GM13977 (cell line): ENCODE data around the gene CLDND2.

Experiments
- DNase-seq: peaks from one replicate; pipeline ENCODE4 v3.0.0; 2012; ENCODE audit warnings: low spot score
- in situ Hi-C: fragments of 300-500 bp; cut with MboI; formaldehyde crosslinking; loops from one replicate; pipeline ENCODE4 v1.12.0; 2022; ENCODE audit warnings: low sequenced_read_pairs, low pct_unique_long_range_greater_than_20kb, mixed read lengths, inconsistent platforms; ENCODE audit not compliant: unreplicated experiment
- TF ChIP-seq, protein P1 (sequence below): IDR thresholded peaks from 2 replicates; pipeline ENCODE4 v1.5.1; 2012; ENCODE audit warnings: mild to moderate bottlenecking, control low read depth; ENCODE audit not compliant: insufficient read depth; ENCODE audit errors: extremely low read depth, missing control alignments

CLDND2 gene

DNA sequence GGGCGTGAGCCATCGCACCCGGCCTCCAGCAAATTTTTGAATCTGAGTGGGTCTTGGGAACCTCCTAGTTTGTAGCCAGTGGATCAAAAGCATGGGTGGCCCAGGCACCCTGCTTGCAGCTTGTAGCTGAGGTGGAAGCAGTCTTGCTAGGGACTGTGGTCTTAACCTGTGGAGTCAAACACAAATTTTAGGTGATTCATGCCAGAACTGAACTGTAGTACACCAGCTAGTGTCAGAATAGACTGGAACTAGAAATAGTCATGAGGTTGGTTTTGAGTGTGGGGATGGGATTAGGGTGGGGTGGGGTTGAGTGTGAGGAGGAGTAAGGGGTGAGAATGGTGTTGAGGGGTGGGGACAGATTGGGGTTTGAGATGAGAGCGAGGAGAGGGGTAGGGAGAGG, 13.2 kb upstream of the CLDND2 start:
- DNase-seq, result no peak
- in situ Hi-C loops, result no loop called here
- TF ChIP-seq, protein P1, sequence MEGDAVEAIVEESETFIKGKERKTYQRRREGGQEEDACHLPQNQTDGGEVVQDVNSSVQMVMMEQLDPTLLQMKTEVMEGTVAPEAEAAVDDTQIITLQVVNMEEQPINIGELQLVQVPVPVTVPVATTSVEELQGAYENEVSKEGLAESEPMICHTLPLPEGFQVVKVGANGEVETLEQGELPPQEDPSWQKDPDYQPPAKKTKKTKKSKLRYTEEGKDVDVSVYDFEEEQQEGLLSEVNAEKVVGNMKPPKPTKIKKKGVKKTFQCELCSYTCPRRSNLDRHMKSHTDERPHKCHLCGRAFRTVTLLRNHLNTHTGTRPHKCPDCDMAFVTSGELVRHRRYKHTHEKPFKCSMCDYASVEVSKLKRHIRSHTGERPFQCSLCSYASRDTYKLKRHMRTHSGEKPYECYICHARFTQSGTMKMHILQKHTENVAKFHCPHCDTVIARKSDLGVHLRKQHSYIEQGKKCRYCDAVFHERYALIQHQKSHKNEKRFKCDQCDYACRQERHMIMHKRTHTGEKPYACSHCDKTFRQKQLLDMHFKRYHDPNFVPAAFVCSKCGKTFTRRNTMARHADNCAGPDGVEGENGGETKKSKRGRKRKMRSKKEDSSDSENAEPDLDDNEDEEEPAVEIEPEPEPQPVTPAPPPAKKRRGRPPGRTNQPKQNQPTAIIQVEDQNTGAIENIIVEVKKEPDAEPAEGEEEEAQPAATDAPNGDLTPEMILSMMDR, result no peak

DNA sequence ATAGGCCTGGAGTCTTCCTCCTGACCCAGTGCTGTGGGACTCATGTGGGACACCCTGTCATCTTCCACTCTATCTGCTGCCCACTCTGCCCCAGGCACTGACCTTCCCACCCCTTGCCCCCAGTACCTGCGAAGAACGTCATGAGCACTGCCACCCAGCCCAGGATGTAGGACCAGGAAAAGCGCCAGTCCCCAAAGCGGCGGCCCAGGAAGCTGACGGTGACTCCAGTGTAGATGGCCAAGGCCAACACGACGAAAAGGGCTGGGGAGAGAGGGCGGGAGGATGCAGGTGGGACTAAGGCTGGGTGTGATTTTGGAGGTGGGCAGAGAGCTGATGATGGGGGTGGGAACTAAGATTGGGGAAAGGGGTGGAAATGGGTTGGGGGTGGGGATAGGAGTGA, 11.6 kb upstream of the CLDND2 start:
- TF ChIP-seq, protein P1, result no peak
- in situ Hi-C loops, result no loop called here

DNA sequence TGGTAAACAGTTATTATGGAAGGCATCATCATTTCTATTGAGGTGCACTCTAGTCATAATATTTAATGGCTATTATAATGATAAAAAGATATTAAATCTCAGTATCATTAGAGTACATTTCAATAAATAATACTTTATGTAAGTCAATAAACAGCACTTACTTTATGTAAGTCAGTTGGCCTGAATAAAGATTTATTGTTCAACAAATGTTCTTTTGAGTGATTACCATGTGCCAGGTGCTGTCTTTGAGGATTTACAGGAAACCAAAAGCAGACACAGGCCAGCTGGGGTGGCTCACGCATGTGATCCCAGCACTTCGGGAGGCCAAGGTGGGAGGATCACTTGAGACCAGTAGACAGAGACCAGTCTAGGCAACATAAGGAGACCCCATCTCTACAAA, 8.6 kb upstream of the CLDND2 start:
- no peak for DNase-seq
- in situ Hi-C loops, result no loop called here
- TF ChIP-seq, protein P1, result no peak

More for the DNA sequence above, 11.6 kb upstream of the CLDND2 start:
- no peak for DNase-seq

DNA sequence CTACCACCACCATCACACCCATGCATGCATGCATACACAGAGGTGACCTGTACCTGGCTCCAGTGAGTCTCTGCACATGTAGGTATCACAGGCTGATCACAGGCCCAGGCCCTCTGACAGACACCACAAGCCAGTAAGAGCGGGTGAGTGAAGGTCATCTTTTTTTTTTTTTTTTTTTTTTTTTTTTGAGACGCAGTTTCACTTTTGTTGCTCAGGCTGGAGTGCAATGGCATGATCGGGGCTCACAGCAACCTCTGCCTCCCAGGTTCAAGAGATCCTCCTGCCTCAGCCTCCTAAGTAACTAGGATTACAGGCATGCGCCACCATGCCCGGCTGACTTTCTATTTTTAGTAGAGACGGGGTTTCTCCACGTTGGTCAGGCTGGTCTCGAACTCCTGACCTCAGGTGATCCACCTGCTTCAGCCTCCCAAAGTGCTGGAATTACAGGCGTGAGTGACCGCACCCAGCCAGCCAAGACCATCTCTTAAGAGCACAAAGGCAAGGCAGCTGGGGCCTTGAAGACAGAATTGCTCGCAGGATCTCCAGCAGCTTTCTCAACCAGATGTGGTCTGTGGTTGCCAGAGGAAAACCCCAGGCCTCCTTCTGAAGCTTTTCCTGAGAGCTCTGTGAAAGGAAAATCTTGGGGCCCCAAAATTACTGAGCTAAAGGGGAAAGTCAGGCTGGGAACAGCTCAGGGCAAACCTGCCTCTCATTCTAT, 6.9 kb upstream of the CLDND2 start:
- TF ChIP-seq, protein P1, result no peak
- DNase-seq, result peak; percentile 68
- in situ Hi-C loops, result no loop called here

DNA sequence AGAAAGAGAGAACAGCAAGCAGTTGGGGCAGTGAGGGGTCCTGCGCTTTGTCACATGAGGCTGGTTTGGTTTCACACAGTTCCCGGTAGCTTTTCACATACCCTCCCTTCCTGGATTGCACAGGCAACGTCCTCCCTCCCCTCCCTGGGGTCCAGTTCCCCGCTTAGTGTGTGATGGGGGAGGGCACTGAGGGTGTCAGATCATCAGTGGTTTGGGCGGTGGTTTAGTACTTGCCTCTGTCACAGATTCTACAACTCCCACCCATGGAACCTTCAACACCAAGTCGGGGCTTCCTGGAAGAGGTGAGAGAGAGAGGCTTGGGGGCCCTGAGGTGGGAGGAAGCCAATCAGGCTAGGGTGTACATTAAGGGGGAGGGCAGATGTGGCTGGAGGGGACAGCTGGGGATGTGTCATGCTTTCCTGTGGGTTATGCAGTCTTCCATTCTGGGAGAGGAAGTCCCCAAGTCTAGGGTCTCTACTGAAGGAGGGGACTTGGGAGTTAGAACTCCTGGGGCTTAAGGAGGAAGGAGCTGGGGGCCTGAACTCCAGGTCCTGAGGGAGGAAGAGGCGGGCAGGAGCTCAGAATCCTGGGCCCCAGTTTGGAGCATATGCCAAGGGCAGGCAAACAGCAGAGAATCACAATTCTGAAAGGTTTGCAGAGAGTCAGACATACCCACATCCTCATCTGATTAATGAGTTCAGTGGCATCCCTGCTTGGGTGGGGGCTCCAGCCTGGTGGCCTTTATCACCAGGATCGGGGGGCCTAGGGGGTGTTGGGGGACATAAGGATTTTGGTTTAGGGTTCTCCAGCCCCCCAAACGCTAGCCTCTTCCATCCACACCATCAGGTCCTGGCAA, 4.1 kb upstream of the CLDND2 start, which contains the start of gene NKG7:
TSS of gene NKG7 (minus strand) at position 6 of the 856 bp plus-strand sequence. CDS start 119 bp downstream, outside the sequence.
- DNase-seq, result peak; percentile 68
- TF ChIP-seq, protein P1, result no peak
- in situ Hi-C loops, result no loop called here

DNA sequence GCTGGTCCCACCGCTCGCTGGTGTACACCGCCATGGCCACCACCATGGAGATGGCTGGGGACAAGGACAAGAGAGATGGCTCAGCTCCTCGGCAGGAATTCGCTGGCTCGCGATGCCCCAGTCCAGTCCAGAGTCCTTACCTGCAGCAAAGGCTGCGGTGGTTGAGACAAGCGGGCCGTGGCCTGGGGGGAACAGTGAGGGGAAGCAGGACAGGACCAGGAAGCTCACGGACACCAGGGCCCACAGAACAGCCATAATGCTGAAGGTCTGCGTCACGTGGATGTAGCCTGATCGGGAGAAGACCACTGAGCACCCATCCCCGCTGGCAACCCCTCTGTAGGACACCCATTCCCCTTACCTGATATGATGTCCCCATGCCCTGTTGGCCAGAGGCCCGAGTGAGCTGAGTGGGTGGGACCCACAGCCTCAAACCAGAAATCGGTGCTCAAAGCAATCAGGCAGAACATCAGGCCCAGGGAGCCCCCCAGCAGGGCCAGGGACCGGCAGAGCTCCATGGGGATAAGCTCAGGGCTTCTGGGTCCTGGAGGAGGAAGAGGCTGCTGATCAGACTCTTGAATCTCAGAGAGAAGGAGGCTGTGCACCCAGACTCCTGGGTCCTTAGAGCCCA, 3.3 kb upstream of the CLDND2 start:
- DNase-seq, result no peak
- in situ Hi-C loops, result no loop called here
- TF ChIP-seq, protein P1, result no peak
